Measurements from ENCODE around the gene KIAA0753. TPM values are rescaled to one million over a fixed set of nuclear protein-coding genes. Genes with fewer than 3 reads are reported as not detected.
"Not testable (repeated sequence)": the region's sequence is repeated elsewhere in the genome, so short reads cannot be mapped to it uniquely, and the experiment has no call there.

KIAA0753 gene
- total RNA-seq, 1 donor: 6.8 TPM

DNA sequence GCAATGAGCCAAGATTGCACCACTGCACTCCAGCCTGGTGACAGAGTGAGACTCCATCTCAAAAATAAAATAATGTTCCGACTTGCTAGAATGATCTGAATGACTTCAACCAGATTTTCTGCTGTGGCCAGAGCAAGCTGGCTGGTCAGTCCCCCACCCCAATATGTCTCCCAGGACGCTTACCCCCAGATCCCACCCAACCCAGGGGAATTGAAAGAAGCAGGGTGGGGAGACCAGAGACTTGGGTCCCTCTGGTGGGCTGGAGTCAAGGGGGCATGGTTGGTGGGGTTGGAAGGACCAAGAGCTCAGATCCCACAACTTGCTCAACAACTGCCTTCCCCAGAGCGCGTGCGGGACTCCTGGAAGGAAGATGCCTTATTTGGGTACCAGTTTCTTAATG lies 17.9 kb upstream of the KIAA0753 start:
- peaks cover 39% of the 10 kb centered on the region for H3K4me1 ChIP-seq (ENCODE audit: insufficient read depth, low read length)
- H3K27me3 ChIP-seq (ENCODE audit: insufficient read depth, low read length); H3K4me3 ChIP-seq (ENCODE audit: low read length): not testable (repeated sequence)

GRCh38 chr17:6657633-6658287 lies 17.2 kb upstream of the KIAA0753 start:
- Histone ChIP-seq H3K4me1 (ENCODE audit: insufficient read depth, low read length) (peaks cover 39% of the 10 kb centered on the region), H3K9me3 (ENCODE audit: low read depth, low read length) (no peaks in the 10 kb centered on the region), H3K27me3 (ENCODE audit: insufficient read depth, low read length) (peaks cover 5% of the 10 kb centered on the region), H3K4me3 (ENCODE audit: low read length) (peak overlapping the region; percentile 34)

More for the DNA sequence above, 17.9 kb upstream of the KIAA0753 start:
- H3K9me3 ChIP-seq (ENCODE audit: low read depth, low read length): not testable (repeated sequence)

- H3K4me1 ChIP-seq (ENCODE audit: insufficient read depth, low read length): peaks cover 39% of the 10 kb centered on the region
- not testable (repeated sequence) for H3K27me3 ChIP-seq (ENCODE audit: insufficient read depth, low read length); H3K9me3 ChIP-seq (ENCODE audit: low read depth, low read length)
- peak overlapping the region; percentile 34 for H3K4me3 ChIP-seq (ENCODE audit: low read length)
These were observed 16.5 kb upstream of the KIAA0753 start for GRCh38 chr17:6656797-6657632.

- H3K4me1 ChIP-seq (ENCODE audit: insufficient read depth, low read length): peaks cover 32% of the 10 kb centered on the region
- H3K4me3 ChIP-seq (ENCODE audit: low read length); H3K27me3 ChIP-seq (ENCODE audit: insufficient read depth, low read length); H3K9me3 ChIP-seq (ENCODE audit: low read depth, low read length): not testable (repeated sequence)
These were observed 15.3 kb upstream of the KIAA0753 start for GRCh38 chr17:6655732-6656361.

DNA sequence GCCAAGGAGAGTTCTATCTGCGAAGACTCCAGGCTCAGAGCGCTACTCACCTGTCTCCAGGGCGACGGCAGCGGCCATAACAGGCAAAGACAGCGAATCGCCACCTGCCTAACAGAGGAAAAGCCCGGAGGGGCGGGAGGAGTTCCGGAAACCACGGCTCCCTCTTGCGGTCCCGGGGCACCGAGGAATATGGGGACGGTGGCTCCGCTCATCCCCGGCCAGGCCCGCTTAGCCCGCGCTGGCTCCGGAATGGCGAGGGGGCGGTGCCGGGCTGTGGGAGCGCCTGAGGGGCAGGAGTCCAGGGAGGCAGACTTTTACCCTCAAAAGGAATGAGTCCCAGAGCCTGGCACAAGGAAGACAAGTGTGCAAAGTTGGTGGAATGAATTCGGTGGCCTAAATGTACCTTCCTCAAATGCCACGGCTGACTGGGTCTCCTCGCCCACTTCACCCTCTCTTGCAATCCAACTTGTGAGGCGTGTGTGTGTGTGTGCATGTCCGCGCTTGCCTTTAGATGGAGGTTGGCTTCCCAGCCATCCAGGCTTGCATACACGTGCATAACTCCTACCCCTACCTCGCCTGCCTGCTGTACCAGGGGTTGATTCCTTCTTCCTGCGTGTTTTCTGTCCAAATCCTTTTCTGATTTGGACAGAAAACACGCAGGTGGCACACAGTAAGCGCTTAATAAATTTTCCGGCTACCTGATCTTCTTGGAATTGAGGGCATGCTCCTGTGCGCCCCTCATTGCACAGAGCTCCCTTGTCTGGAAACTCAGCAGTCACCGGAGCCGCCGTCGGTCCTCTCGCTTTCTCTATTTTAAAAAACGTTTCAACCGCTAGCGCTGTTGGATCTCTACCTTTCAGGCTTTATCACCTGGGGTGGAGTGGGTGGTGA lies 14.6 kb upstream of the KIAA0753 start:
- Histone ChIP-seq H3K27me3 (ENCODE audit: insufficient read depth, low read length) (peaks cover 5% of the 10 kb centered on the region), H3K9me3 (ENCODE audit: low read depth, low read length) (no peaks in the 10 kb centered on the region), H3K4me1 (ENCODE audit: insufficient read depth, low read length) (peaks cover 32% of the 10 kb centered on the region), H3K4me3 (ENCODE audit: low read length) (no peak overlapping the region)

DNA sequence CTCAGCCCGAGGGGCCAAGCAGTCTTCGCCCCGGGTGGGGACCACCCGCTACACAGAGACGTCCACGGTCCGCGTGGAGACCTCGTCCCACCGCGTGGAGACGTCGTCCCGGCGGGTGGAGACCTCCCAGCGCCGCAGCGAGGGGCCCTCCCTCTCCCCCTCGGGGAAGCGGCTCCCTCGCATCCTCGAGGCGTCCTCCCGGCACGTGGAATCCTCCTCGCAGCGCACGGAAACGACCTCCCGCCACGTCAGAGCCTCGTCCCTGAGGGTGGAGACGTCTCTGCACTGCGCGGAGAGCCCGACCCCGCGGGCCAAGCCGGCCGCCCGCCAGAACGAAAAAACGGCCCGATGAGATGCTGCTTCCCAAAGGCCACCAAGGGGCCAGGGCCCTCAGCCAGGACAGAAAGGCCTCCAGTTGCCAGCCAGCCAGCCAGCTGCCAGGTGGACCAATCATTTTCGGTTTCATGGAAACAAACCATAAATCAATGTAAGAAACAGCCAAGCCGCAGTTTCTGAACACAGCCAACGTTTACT lies 11.5 kb upstream of the KIAA0753 start:
- Histone ChIP-seq H3K27me3 (ENCODE audit: insufficient read depth, low read length) (peaks cover 5% of the 10 kb centered on the region), H3K9me3 (ENCODE audit: low read depth, low read length) (no peaks in the 10 kb centered on the region), H3K4me1 (ENCODE audit: insufficient read depth, low read length) (peaks cover 17% of the 10 kb centered on the region), H3K4me3 (ENCODE audit: low read length) (peak overlapping the region; percentile 92)

DNA sequence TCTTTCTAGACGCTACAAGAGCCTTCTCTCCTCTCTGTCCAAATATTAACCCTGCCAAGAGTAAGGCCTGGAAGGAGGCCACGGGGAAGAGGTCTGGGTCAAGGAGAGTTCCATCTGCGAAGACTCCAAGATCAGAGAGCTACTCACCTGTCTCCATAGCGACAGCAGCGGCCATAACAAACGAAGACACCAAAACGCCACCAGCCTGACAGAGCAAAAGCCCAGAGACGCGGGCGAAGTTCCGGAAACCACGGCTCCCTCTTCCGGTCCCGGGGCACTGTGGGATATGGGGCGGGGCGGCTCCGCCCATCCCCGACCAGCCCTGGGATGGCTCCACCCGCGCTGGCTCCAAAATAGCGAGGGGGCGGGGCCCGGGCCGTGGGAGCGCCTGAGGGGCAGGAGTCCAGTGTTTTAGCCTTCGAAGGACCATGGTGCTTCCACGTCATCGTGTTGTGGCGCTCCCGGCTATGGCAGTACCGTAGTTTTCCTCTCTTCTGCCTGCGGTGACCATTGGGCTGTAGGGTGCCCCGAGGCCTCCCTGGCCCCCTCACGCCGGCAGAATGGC lies 10.9 kb upstream of the KIAA0753 start, which contains the start of the genes C17orf100 and MED31:
Gene C17orf100 (plus strand): TSS at position 409 of the 565 bp plus-strand sequence. CDS start 152 bp downstream, at position 561.
Gene MED31 (minus strand): TSS at position 252 of the 565 bp plus-strand sequence. CDS start 77 bp downstream, at position 175.
- no peaks in the 10 kb centered on the region for H3K9me3 ChIP-seq (ENCODE audit: low read depth, low read length)
- peak within 1 kb of the TSS; percentile 92 for H3K4me3 ChIP-seq (ENCODE audit: low read length)
- H3K27me3 ChIP-seq (ENCODE audit: insufficient read depth, low read length): peaks cover 5% of the 10 kb centered on the region
- peaks cover 17% of the 10 kb centered on the region for H3K4me1 ChIP-seq (ENCODE audit: insufficient read depth, low read length)

GRCh38 chr17:6648181-6648580 lies 7.7 kb upstream of the KIAA0753 start:
- no peaks in the 10 kb centered on the region for H3K9me3 ChIP-seq (ENCODE audit: low read depth, low read length)
- no peaks in the 10 kb centered on the region for H3K27me3 ChIP-seq (ENCODE audit: insufficient read depth, low read length)
- peaks cover 17% of the 10 kb centered on the region for H3K4me1 ChIP-seq (ENCODE audit: insufficient read depth, low read length)
- H3K4me3 ChIP-seq (ENCODE audit: low read length): no peak overlapping the region

DNA sequence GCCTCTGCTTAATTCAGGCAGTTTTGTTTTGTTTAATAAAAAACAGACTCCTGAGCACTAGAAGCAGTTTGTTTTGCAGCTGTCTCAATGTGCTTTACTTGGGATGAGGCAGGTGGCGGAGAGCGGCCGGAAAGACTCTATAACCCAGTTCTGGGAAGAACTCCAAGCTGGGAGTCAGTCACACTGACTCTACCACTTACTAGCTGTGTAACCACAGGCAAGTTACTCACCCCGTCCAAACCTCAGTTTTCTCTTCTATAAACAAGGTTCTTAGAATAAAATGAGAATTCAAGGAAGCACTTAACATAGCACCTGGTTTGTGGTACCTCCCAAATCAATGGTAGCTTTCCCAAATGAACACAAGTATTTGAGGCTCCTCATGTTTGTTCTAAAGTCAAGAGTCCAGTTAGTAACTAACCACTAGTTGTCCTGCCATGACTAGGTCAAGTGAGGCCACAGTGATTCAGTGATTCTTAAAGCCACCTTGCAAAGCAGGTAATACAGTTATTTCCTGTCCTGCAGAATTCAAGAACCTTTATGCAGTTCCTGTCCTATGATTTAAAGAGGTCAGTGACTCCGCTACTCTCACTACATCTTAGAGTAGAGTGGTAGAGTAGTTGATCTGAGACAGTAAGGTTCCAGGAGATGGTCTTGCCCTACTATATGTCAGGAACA lies 3.1 kb upstream of the KIAA0753 start:
- Histone ChIP-seq H3K27me3 (ENCODE audit: insufficient read depth, low read length) (no peaks in the 10 kb centered on the region), H3K4me3 (ENCODE audit: low read length) (no peak overlapping the region), H3K9me3 (ENCODE audit: low read depth, low read length) (no peaks in the 10 kb centered on the region), H3K4me1 (ENCODE audit: insufficient read depth, low read length) (peaks cover 21% of the 10 kb centered on the region)

GRCh38 chr17:6642592-6642991 lies 2.1 kb upstream of the KIAA0753 start:
- Histone ChIP-seq H3K27me3 (ENCODE audit: insufficient read depth, low read length) (no peaks in the 10 kb centered on the region), H3K4me3 (ENCODE audit: low read length) (no peak overlapping the region), H3K9me3 (ENCODE audit: low read depth, low read length) (no peaks in the 10 kb centered on the region), H3K4me1 (ENCODE audit: insufficient read depth, low read length) (peaks cover 22% of the 10 kb centered on the region)

DNA sequence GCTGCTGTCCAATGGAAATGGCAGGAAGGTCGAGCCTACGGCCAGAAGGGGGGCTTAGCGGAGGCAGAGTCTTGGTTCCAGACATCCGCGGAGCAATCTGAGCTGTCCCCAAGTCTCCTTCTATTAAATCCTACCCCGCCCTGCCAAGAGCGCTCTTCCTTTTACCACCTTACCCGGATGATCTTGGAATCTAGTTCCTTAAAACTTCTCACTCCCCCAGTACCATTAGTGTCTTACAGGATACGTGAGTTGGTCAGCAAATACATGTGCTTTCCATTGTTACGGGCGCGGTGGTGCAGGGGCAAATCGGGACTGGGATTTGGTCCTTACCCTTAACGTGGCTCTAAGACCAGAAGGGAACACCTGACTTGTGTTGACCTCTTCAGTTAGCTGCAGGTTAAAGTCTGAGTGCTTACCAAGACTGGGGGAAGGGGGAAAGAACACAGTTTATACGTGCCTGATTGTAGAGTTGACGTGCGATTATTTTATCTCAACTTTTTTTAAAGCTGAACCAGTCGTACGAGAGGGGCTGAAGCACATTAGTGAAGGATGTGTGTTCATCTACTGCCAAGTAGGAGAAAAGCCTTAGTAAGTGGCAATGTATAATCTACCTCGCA lies 844 bp upstream of the KIAA0753 start:
- peaks cover 22% of the 10 kb centered on the region for H3K4me1 ChIP-seq (ENCODE audit: insufficient read depth, low read length)
- H3K9me3 ChIP-seq (ENCODE audit: low read depth, low read length): no peaks in the 10 kb centered on the region
- H3K4me3 ChIP-seq (ENCODE audit: low read length): peak overlapping the region; percentile 86
- no peaks in the 10 kb centered on the region for H3K27me3 ChIP-seq (ENCODE audit: insufficient read depth, low read length)

GRCh38 chr17:6639586-6640535 lies 650 bp downstream of the KIAA0753 start:
- Histone ChIP-seq H3K9me3 (ENCODE audit: low read depth, low read length) (no peaks in the 10 kb centered on the region), H3K4me1 (ENCODE audit: insufficient read depth, low read length) (peaks cover 22% of the 10 kb centered on the region), H3K4me3 (ENCODE audit: low read length) (peak overlapping the region; percentile 86), H3K27me3 (ENCODE audit: insufficient read depth, low read length) (no peaks in the 10 kb centered on the region)
